GM23248 (cell line): ENCODE results near the gene COL6A3.

Experiments
- EZH2 ChIP-seq: fragments of 200-600 bp; sonication (generic); IDR thresholded peaks from 2 replicates; pipeline ENCODE4 v1.6.1; 2018; ENCODE audit warnings: antibody characterized with exemption, mild to moderate bottlenecking; ENCODE audit not compliant: insufficient read depth, poor library complexity, severe bottlenecking
- EZH2phosphoT487 ChIP-seq: fragments of 200-600 bp; sonication (generic); IDR thresholded peaks from 2 replicates; pipeline ENCODE4 v1.6.1; 2018; ENCODE audit warnings: antibody characterized with exemption, moderate library complexity, mild to moderate bottlenecking, low read depth; ENCODE audit not compliant: insufficient read depth

DNA sequence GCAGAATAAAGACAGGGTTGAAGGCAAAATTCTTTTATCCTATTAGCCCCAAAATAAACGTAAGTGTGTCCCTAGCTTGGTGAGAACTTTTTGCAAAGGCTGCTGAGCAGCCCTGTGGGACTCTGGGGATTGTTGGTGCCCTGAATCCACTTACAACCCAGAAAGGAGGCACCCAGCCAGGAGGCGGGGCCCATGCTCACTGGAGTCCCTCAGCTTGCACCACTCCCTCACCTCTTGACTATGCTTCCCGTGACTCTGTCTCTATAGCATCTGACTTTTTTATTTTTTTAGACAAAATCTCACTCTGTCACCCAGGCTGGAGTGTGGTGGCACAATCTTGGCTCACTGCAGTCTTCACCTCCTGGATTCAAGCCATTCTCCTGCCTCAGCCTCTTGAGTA lies 15.8 kb upstream of the COL6A3 start:
- no peak for TF ChIP-seq EZH2phosphoT487
- no peak for TF ChIP-seq EZH2
